K562 (cell line): Measurements from ENCODE around the gene AHI1. TPM values are rescaled to one million over a fixed set of nuclear protein-coding genes. Genes with fewer than 3 reads are reported as not detected.

Experiments
- ARID4B ChIP-seq: sonication (generic); formaldehyde crosslinking; IDR thresholded peaks from 2 replicates; pipeline ENCODE4 v1.8.0; 2022; ENCODE audit warnings: mild to moderate bottlenecking, missing genetic modification reagents
- CAMTA2 ChIP-seq: fragments of 250-450 bp; sonication (Bioruptor Pico); conservative IDR thresholded peaks from 2 replicates; pipeline ENCODE4 v1.5.1; 2022
- ESRRB ChIP-seq: fragments of 250-450 bp; sonication (Bioruptor Pico); IDR thresholded peaks from 2 replicates; pipeline ENCODE4 v1.5.0; 2020; ENCODE audit warnings: mild to moderate bottlenecking, moderate library complexity, borderline replicate concordance
- ETS2 ChIP-seq: IDR thresholded peaks from 2 replicates; pipeline ENCODE4 v1.6.1; 2016; ENCODE audit warnings: borderline replicate concordance, missing genetic modification characterization, mild to moderate bottlenecking, moderate library complexity, missing compliant biosample characterization; ENCODE audit not compliant: poor library complexity, severe bottlenecking
- FIP1L1 ChIP-seq: fragments of 200-400 bp; formaldehyde crosslinking; IDR thresholded peaks from 2 replicates; pipeline ENCODE4 v1.6.1; 2018; ENCODE audit warnings: mild to moderate bottlenecking, low read depth, low read length; ENCODE audit not compliant: poor library complexity, severe bottlenecking
- HMG20A ChIP-seq: fragments of 450-650 bp; formaldehyde crosslinking; conservative IDR thresholded peaks from 2 replicates; pipeline ENCODE4 v1.4.0; 2020; ENCODE audit warnings: mild to moderate bottlenecking, mixed read lengths
- MAFF ChIP-seq: IDR thresholded peaks from 2 replicates; pipeline ENCODE4 v1.6.1; 2012; ENCODE audit warnings: low read length, improper control_type of control experiment
- MITF ChIP-seq: IDR thresholded peaks from 2 replicates; pipeline ENCODE4 v1.6.1; 2014; ENCODE audit warnings: antibody characterized with exemption
- PTRF ChIP-seq: fragments of 450-650 bp; IDR thresholded peaks from 2 replicates; pipeline ENCODE4 v1.6.1; 2016; ENCODE audit warnings: mild to moderate bottlenecking, missing genetic modification characterization, missing compliant biosample characterization
- SAP30 ChIP-seq: fragments of 200-600 bp; sonication (generic); IDR thresholded peaks from 2 replicates; pipeline ENCODE4 v1.6.1; 2012; ENCODE audit warnings: borderline replicate concordance, low read depth, mild to moderate bottlenecking, moderate library complexity, low read length, control low read depth, inconsistent platforms; ENCODE audit not compliant: insufficient read depth, poor library complexity, severe bottlenecking
- ZNF311 ChIP-seq: fragments of 250-450 bp; sonication (Bioruptor Pico); IDR thresholded peaks from 2 replicates; pipeline ENCODE4 v1.4.0; 2020; ENCODE audit warnings: mild to moderate bottlenecking, moderate library complexity
- ZNF592 ChIP-seq: fragments of 450-650 bp; IDR thresholded peaks from 2 replicates; pipeline ENCODE4 v1.6.1; 2017; ENCODE audit warnings: antibody characterized with exemption, mild to moderate bottlenecking
- polyA plus RNA-seq, 8 experiments: library from polyadenylated mRNA; depleted of rRNA in 4 of 8; stranded (reverse) in 5 of 8; unstranded in 3 of 8; fragments of >200 nt; fragmentation: Nextera tagmentation in 2 of 8; fragmentation: Illumina TruSeq in 1 of 8; extraction: Ambion mirVana in 2 of 8; extraction: Trizol in 1 of 8; gene quantifications; 2 replicates each; pipeline versions ENCODE4 v1.2.1 to v1.2.3, GENCODE V29; 2011 to 2014; ENCODE audit warnings: inconsistent platforms in 1 of 8, missing spikeins in 1 of 8
- total RNA-seq, 7 experiments: library from RNA; depleted of rRNA in 6 of 7; stranded (reverse); fragments of >200 nt in 6 of 7; fragmentation: Illumina TruSeq in 2 of 7; extraction: Trizol in 2 of 7; gene quantifications; 2 replicates each; pipeline versions ENCODE4 v1.2.1 to v1.2.3, GENCODE V29; 2011 to 2021; ENCODE audit warnings: low replicate concordance in 1 of 7
- TF ChIP-seq, protein P1 (sequence below), 2 experiments: IDR thresholded peaks; 2 replicates each; pipeline ENCODE4 v1.6.1; 2011; ENCODE audit warnings: borderline replicate concordance in 1 of 2, control low read depth in 1 of 2, low read depth in 1 of 2, low read length in 1 of 2, mild to moderate bottlenecking in 1 of 2, mixed read lengths in 1 of 2, moderate library complexity in 1 of 2; ENCODE audit not compliant: insufficient read depth in 1 of 2, insufficient read length in 1 of 2, poor library complexity in 1 of 2, severe bottlenecking in 1 of 2; ENCODE audit errors: extremely low read depth in 1 of 2
- TF ChIP-seq, protein P2 (sequence below), 3 experiments: fragments of 200-800 bp in 1 of 3; sonication (Bioruptor generic) in 1 of 3; sonication (generic) in 1 of 3; formaldehyde crosslinking in 1 of 3; IDR thresholded peaks; 2 replicates each; pipeline versions ENCODE4 v1.6.1 to v1.8.0; 2016 to 2022; ENCODE audit warnings: mild to moderate bottlenecking in 2 of 3, missing compliant biosample characterization in 2 of 3, missing genetic modification characterization in 2 of 3, missing genetic modification reagents in 1 of 3

Gene AHI1
- total and polyA plus RNA-seq, 9 of the 15 experiments (the other 6 are each of a cell fraction or from before 2014, with no cell fraction given): 24.7 to 54.9 (median 32.2) TPM

GRCh38 chr6:135305684-135306083 lies 191.9 kb downstream of the AHI1 start (continued):
- no peak for TF ChIP-seq ESRRB
- 0 out of 2 replicates have a peak, but pooled peaks have one; percentile 4 for TF ChIP-seq PTRF
- no peak for TF ChIP-seq MITF
- TF ChIP-seq CAMTA2 (CRISPR knock-in tag): no peak
- no peak for TF ChIP-seq HMG20A (CRISPR knock-in tag)
- no peak for TF ChIP-seq SAP30
- no peak for TF ChIP-seq ARID4B (CRISPR knock-in tag)
- TF ChIP-seq ZNF592: peak; percentile 51
- no peak for TF ChIP-seq ETS2
- TF ChIP-seq FIP1L1: no peak
- no peak for TF ChIP-seq MAFF
- TF ChIP-seq, protein P1, sequence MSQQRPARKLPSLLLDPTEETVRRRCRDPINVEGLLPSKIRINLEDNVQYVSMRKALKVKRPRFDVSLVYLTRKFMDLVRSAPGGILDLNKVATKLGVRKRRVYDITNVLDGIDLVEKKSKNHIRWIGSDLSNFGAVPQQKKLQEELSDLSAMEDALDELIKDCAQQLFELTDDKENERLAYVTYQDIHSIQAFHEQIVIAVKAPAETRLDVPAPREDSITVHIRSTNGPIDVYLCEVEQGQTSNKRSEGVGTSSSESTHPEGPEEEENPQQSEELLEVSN (IDR thresholded peaks at IDR 0.05; ENCODE audit: borderline replicate concordance in 1 of 2, extremely low read depth in 1 of 2, insufficient read depth in 1 of 2, insufficient read length in 1 of 2, low read depth in 1 of 2, low read length in 1 of 2, poor library complexity in 1 of 2, severe bottlenecking in 1 of 2): no peak
- peak; percentile 61 for TF ChIP-seq ZNF311 (CRISPR knock-in tag)
- TF ChIP-seq, protein P2, sequence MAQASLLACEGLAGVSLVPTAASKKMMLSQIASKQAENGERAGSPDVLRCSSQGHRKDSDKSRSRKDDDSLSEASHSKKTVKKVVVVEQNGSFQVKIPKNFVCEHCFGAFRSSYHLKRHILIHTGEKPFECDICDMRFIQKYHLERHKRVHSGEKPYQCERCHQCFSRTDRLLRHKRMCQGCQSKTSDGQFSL (CRISPR knock-in tag; IDR thresholded peaks at IDR 0.05): no peak
- TF ChIP-seq, protein P2 (tag; IDR thresholded peaks at IDR 0.05): no peak
